D721Med (cell line): ENCODE data around the gene CTNNB1.

Experiments used
- DNase-seq: peaks from one replicate; pipeline ENCODE4 v3.0.0; 2011; ENCODE audit warnings: low spot score; ENCODE audit not compliant: insufficient read length
- FAIRE-seq: peaks from 2 replicates; lab custom pipeline; 2011; peaks lifted over from hg19 to GRCh38; lab: Jason Lieb, UNC
- CTCF ChIP-seq: IDR thresholded peaks from 2 replicates; pipeline ENCODE4 v1.5.1; 2012; ENCODE audit warnings: mild to moderate bottlenecking, control low read depth; ENCODE audit not compliant: insufficient read depth; ENCODE audit errors: missing control alignments

Gene CTNNB1

GRCh38 chr3:41224120-41224806 is 25.0 kb downstream of the CTNNB1 start:
- no peak for TF ChIP-seq CTCF
- FAIRE-seq: no peak
- DNase-seq: no peak

- DNase-seq (no peak), FAIRE-seq (no peak)
- TF ChIP-seq CTCF: no peak
These were observed 35.8 kb downstream of the CTNNB1 start for GRCh38 chr3:41234823-41235721.

GRCh38 chr3:41236228-41236627 is 36.9 kb downstream of the CTNNB1 start:
- TF ChIP-seq CTCF: no peak
- DNase-seq: no peak
- FAIRE-seq: no peak

GRCh38 chr3:41237907-41238306 is 38.6 kb downstream of the CTNNB1 start:
- FAIRE-seq (no peak), DNase-seq (no peak)
- no peak for TF ChIP-seq CTCF

GRCh38 chr3:41239587-41239986 is 40.3 kb downstream of the CTNNB1 start:
- FAIRE-seq: no peak
- no peak for TF ChIP-seq CTCF
- no peak for DNase-seq

GRCh38 chr3:41241161-41241560 is 41.9 kb downstream of the CTNNB1 start:
- DNase-seq (no peak), FAIRE-seq (no peak)
- TF ChIP-seq CTCF: no peak
